Muscle layer of colon (tissue), 2 donors: ENCODE results near the gene KRTAP13-2.

Experiments
- H3K27ac ChIP-seq: one replicate; pipeline ENCODE4 v1.7.0; 2013; ENCODE audit warnings: low read depth, mild to moderate bottlenecking, low read length, moderate library complexity
- H3K27me3 ChIP-seq, 2 donors: one replicate each; pipeline ENCODE4 v1.7.0; 2013; ENCODE audit warnings: low read length in 2 of 2, mild to moderate bottlenecking in 2 of 2; ENCODE audit not compliant: insufficient read depth in 2 of 2, control insufficient read depth in 1 of 2
- H3K36me3 ChIP-seq: one replicate; pipeline ENCODE4 v1.7.0; 2013; ENCODE audit warnings: mild to moderate bottlenecking, low read length; ENCODE audit not compliant: insufficient read depth
- H3K4me1 ChIP-seq: one replicate; pipeline ENCODE4 v1.7.0; 2013; ENCODE audit warnings: mild to moderate bottlenecking, low read length; ENCODE audit not compliant: insufficient read depth
- H3K4me3 ChIP-seq, 2 donors: one replicate each; pipeline ENCODE4 v1.7.0; 2013; ENCODE audit warnings: low read length in 2 of 2, low read depth in 1 of 2, mild to moderate bottlenecking in 1 of 2, moderate library complexity in 1 of 2
- H3K9ac ChIP-seq: one replicate; pipeline ENCODE4 v1.7.0; 2013; ENCODE audit warnings: low read length
- H3K9me3 ChIP-seq: one replicate; pipeline ENCODE4 v1.7.0; 2013; ENCODE audit warnings: mild to moderate bottlenecking, low read length
- donor health status: abdominal sarcoma.
- donor health status: Adenocarcinoma of cecum.

Gene KRTAP13-2

GRCh38 chr21:30345014-30345413 lies 27.1 kb downstream of the KRTAP13-2 start:
- Histone ChIP-seq H3K9ac (no peak overlapping the region), H3K27ac (no peak overlapping the region), H3K27me3 (no peaks in the 10 kb centered on the region)

DNA sequence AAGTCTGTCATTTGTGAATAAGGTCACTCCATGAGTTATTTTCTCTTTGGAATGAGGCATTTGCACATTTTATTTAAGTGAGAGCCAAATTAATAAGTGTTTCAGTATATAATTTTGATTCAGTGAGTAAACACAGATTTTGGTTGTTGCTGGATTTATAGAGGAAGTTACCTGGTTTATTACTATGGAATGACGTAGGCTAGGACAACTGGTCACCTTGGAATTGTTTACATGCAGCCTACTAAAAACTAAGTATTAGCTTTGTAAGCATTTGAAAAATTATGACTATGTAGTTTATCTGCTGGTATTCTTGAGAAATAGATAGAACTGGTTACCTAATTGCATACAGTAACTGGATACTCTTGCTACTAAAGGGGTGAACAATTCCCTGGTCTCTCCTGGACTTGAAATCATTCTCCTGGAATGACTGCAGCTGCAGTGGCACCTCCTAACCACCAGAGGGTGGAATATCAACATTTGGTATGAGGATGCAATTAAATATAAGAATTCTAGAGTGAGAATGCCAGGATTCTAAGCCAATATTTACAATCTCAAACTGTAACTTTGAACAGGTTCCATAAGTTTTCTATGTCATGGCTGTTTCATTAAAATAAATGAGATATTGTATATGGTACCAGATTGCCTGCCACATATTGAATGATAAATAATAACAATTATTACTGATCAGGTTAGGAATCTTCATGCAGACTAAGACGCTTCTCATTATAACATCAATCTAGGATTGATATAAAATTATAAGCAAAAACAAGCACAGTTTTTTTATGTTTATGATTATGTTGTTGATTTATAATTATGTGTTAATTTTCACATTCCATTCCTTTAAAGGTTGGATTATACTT lies 31.1 kb downstream of the KRTAP13-2 start:
- Histone ChIP-seq H3K27ac (no peak overlapping the region), H3K9me3 (no peaks in the 10 kb centered on the region), H3K27me3 (no peaks in the 10 kb centered on the region), H3K4me1 (no peaks in the 10 kb centered on the region), H3K9ac (no peak overlapping the region), H3K36me3 (no peaks in the 10 kb centered on the region), H3K4me3 (no peak overlapping the region)

More at GRCh38 chr21:30345014-30345413, 27.1 kb downstream of the KRTAP13-2 start:
- Histone ChIP-seq H3K36me3 (no peaks in the 10 kb centered on the region), H3K4me1 (no peaks in the 10 kb centered on the region), H3K9me3 (no peaks in the 10 kb centered on the region), H3K4me3 (no peak overlapping the region)

GRCh38 chr21:30338717-30339116 lies 33.4 kb downstream of the KRTAP13-2 start:
- no peak overlapping the region for H3K4me3 ChIP-seq
- no peaks in the 10 kb centered on the region for H3K4me1 ChIP-seq
- H3K27ac ChIP-seq = no peak overlapping the region
- no peaks in the 10 kb centered on the region for H3K9me3 ChIP-seq
- no peak overlapping the region for H3K9ac ChIP-seq
- H3K36me3 ChIP-seq = no peaks in the 10 kb centered on the region
- H3K27me3 ChIP-seq = no peaks in the 10 kb centered on the region

GRCh38 chr21:30337772-30338171 lies 34.3 kb downstream of the KRTAP13-2 start:
- Histone ChIP-seq H3K27ac (no peak overlapping the region), H3K4me3 (no peak overlapping the region), H3K4me1 (no peaks in the 10 kb centered on the region), H3K9me3 (no peaks in the 10 kb centered on the region), H3K27me3 (no peaks in the 10 kb centered on the region), H3K9ac (no peak overlapping the region), H3K36me3 (no peaks in the 10 kb centered on the region)

DNA sequence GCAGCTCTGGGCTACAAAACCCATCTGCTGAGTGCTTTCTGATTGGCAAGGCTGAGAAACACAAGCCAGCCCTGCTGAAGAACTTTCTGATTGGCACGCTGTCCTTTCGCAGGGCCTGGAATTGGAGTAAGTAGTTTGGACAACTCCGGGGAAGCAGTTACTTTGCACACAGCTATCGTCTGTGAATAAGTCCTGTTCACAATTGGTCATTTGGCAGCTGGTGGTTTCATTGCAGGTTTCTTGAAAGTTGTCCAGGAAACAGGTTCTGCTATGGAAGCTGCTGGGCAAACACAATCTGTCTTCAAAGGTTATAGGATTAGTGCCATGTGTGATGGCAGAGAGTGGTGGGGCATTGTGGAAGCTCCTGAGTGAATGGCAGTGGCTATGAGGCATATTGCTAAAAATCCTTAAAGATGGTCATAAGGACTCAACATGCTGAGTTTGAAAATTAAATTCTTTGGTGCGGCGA lies 34.8 kb downstream of the KRTAP13-2 start, which contains the start of gene KRTAP27-1:
KRTAP27-1 (minus strand) TSS at position 419 of the 469 bp plus-strand sequence; CDS start at position 393, 26 bp downstream.
- Histone ChIP-seq H3K9ac (no peak within 1 kb of the TSS), H3K4me3 (no peak within 1 kb of the TSS), H3K9me3 (no peaks in the 10 kb centered on the region), H3K27me3 (no peaks in the 10 kb centered on the region), H3K36me3 (no peaks in the 10 kb centered on the region), H3K4me1 (no peaks in the 10 kb centered on the region), H3K27ac (no peak within 1 kb of the TSS)

- Histone ChIP-seq H3K27me3 (no peaks in the 10 kb centered on the region), H3K9me3 (no peaks in the 10 kb centered on the region), H3K4me3 (no peak overlapping the region), H3K36me3 (no peaks in the 10 kb centered on the region), H3K4me1 (no peaks in the 10 kb centered on the region), H3K9ac (no peak overlapping the region), H3K27ac (no peak overlapping the region)
These were observed 35.5 kb downstream of the KRTAP13-2 start for GRCh38 chr21:30336596-30336995.

GRCh38 chr21:30333736-30334135 lies 38.3 kb downstream of the KRTAP13-2 start:
- H3K36me3 ChIP-seq = no peaks in the 10 kb centered on the region
- no peak overlapping the region for H3K27ac ChIP-seq
- no peak overlapping the region for H3K9ac ChIP-seq
- no peak overlapping the region for H3K4me3 ChIP-seq
- H3K27me3 ChIP-seq = no peaks in the 10 kb centered on the region
- H3K4me1 ChIP-seq = no peaks in the 10 kb centered on the region
- no peaks in the 10 kb centered on the region for H3K9me3 ChIP-seq

GRCh38 chr21:30332681-30333080 lies 39.4 kb downstream of the KRTAP13-2 start:
- no peaks in the 10 kb centered on the region for H3K36me3 ChIP-seq
- H3K27me3 ChIP-seq = no peaks in the 10 kb centered on the region
- no peak overlapping the region for H3K9ac ChIP-seq
- no peaks in the 10 kb centered on the region for H3K9me3 ChIP-seq
- no peak overlapping the region for H3K27ac ChIP-seq
- no peaks in the 10 kb centered on the region for H3K4me1 ChIP-seq
- H3K4me3 ChIP-seq = no peak overlapping the region

- Histone ChIP-seq H3K9me3 (no peaks in the 10 kb centered on the region), H3K27ac (no peak overlapping the region), H3K9ac (no peak overlapping the region), H3K4me1 (no peaks in the 10 kb centered on the region), H3K4me3 (no peak overlapping the region), H3K36me3 (no peaks in the 10 kb centered on the region), H3K27me3 (no peaks in the 10 kb centered on the region)
These were observed 42.7 kb downstream of the KRTAP13-2 start for GRCh38 chr21:30329203-30329875.

- no peaks in the 10 kb centered on the region for H3K9me3 ChIP-seq
- H3K27me3 ChIP-seq = no peaks in the 10 kb centered on the region
- no peaks in the 10 kb centered on the region for H3K4me1 ChIP-seq
- no peak overlapping the region for H3K27ac ChIP-seq
- no peak overlapping the region for H3K4me3 ChIP-seq
- no peak overlapping the region for H3K9ac ChIP-seq
- H3K36me3 ChIP-seq = no peaks in the 10 kb centered on the region
These were observed 45.7 kb downstream of the KRTAP13-2 start for GRCh38 chr21:30326390-30326789.
